Stomach (tissue), 4 donors: Measurements from ENCODE around the gene PSMB7.

Experiments
- EP300 ChIP-seq: sonication (generic); formaldehyde crosslinking; IDR thresholded peaks from one replicate; pipeline ENCODE4 v1.6.1; 2017; ENCODE audit warnings: antibody characterized with exemption
- POLR2A ChIP-seq, 4 donors: fragments of 450-650 bp; IDR thresholded peaks; one replicate each; pipeline ENCODE4 v1.6.1; 2016; ENCODE audit warnings: antibody characterized with exemption in 4 of 4, control low read depth in 2 of 4, mild to moderate bottlenecking in 1 of 4, moderate library complexity in 1 of 4
- POLR2AphosphoS5 ChIP-seq, 3 donors: sonication (generic); formaldehyde crosslinking; IDR thresholded peaks; one replicate each; pipeline ENCODE4 v1.6.1; 2016; ENCODE audit warnings: antibody characterized with exemption in 3 of 3
- TF ChIP-seq, protein P1 (sequence below), 7 experiments: fragments of 450-650 bp in 4 of 7; fragments of 200-600 bp in 3 of 7; sonication (generic) in 3 of 7; IDR thresholded peaks; one replicate each; pipeline ENCODE4 v1.5.1; 2016 to 2019; ENCODE audit warnings: antibody characterized with exemption in 7 of 7, control low read depth in 2 of 7, mild to moderate bottlenecking in 1 of 7

DNA sequence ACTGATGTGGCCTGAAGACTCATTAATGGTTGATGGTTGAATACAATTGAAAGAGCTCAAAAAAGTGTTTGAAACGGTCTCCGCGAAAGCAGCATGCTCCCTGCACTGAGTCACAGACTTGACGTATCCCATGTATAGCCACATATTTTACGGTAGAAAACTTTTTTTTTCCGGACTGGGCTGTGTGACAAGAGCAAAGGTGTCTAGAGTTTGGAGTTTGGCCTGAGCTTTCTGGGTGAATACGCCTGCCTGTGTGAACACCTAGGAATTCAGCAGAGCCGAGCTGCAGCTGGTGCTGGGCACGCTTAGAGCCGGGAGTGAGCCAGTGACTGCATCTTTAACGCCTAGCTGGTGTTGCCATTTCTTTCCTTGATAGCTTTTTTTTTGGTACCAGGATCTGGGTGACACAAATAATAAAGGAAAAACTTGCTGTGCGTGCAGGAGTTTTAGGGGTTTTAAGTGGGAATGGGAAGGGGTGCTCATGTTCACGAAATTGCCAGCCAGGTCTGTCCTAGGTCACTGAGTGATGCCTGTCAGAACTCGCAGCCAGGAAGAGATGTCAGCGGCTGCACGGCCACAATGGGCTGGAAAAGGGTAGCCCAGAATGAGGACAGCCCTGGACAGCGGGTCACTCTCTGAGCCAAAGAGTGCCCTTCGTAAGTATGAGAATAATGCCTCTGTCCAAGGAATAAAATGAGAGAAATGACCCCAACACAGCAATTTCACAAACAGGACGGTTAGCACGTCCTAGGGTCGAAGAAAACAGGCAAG, 51.7 kb downstream of the PSMB7 start:
- TF ChIP-seq, protein P1, sequence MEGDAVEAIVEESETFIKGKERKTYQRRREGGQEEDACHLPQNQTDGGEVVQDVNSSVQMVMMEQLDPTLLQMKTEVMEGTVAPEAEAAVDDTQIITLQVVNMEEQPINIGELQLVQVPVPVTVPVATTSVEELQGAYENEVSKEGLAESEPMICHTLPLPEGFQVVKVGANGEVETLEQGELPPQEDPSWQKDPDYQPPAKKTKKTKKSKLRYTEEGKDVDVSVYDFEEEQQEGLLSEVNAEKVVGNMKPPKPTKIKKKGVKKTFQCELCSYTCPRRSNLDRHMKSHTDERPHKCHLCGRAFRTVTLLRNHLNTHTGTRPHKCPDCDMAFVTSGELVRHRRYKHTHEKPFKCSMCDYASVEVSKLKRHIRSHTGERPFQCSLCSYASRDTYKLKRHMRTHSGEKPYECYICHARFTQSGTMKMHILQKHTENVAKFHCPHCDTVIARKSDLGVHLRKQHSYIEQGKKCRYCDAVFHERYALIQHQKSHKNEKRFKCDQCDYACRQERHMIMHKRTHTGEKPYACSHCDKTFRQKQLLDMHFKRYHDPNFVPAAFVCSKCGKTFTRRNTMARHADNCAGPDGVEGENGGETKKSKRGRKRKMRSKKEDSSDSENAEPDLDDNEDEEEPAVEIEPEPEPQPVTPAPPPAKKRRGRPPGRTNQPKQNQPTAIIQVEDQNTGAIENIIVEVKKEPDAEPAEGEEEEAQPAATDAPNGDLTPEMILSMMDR (IDR thresholded peaks at IDR 0.05): no peak
- no peak for TF ChIP-seq POLR2AphosphoS5 (IDR thresholded peaks at IDR 0.05)
- no peak for TF ChIP-seq EP300
- TF ChIP-seq POLR2A (IDR thresholded peaks at IDR 0.05): no peak
